Measurements from ENCODE around the gene PHF23. TPM values are rescaled to one million over a fixed set of nuclear protein-coding genes. Genes with fewer than 3 reads are reported as not detected.

The PHF23 gene
- total RNA-seq, 1 experiment from 2014 or later, result 30.3 TPM

DNA sequence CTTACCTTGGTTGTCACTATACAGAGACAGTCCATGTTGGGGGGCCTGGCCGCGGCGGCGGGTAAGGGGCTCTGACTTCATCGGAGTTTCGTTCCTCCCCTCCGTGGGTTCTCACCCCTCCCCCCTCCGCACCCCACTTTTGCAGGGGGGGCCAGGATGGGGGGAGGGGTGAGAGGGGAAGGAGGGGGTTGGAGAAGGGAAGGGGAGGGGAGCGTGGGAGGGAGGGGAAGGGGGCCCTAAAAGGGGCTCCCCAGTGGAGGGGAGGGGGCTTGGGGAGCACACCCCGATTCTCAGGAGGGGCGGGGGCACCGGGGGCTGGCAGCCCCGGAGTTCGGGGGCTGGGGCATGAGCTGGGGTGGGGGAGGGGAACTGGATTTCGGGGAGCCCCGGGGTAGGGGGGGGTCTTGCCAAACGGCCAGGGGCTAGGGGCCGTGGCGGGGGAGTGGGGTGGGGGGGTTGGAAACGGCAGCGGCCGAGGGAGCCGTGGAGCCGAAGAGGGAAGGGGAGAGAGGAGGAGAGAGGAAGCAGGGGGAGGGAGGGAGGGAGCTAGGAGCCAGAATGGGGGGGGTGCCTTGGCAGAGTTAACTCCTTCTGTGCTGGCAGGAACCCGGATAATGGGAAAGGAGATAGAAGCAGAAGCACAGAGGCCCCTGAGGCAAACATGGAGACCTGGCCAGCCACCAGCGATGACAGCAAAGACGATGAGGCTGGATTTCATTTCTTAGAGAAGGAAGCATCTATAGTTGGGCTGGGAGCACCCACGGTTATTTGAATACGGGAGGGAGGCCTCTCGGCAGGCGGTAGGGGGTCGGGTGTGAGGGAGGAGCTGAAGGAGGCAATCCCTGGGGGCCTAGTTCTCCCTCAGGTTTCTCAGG lies 21.9 kb downstream of the PHF23 start:
- H3K27me3 ChIP-seq (replicated peaks), result no peaks in the 10 kb centered on the region
- H3K9me3 ChIP-seq (replicated peaks), result no peaks in the 10 kb centered on the region
- no peak overlapping the region for H3K27ac ChIP-seq
- peaks cover 27% of the 10 kb centered on the region for H3K36me3 ChIP-seq
- peaks cover 59% of the 10 kb centered on the region for H3K4me1 ChIP-seq (replicated peaks)
- H3K4me3 ChIP-seq, result peak overlapping the region; percentile 26
- no peak for DNase-seq (ENCODE audit: low read depth in 1 of 2, low spot score in 2 of 2)

DNA sequence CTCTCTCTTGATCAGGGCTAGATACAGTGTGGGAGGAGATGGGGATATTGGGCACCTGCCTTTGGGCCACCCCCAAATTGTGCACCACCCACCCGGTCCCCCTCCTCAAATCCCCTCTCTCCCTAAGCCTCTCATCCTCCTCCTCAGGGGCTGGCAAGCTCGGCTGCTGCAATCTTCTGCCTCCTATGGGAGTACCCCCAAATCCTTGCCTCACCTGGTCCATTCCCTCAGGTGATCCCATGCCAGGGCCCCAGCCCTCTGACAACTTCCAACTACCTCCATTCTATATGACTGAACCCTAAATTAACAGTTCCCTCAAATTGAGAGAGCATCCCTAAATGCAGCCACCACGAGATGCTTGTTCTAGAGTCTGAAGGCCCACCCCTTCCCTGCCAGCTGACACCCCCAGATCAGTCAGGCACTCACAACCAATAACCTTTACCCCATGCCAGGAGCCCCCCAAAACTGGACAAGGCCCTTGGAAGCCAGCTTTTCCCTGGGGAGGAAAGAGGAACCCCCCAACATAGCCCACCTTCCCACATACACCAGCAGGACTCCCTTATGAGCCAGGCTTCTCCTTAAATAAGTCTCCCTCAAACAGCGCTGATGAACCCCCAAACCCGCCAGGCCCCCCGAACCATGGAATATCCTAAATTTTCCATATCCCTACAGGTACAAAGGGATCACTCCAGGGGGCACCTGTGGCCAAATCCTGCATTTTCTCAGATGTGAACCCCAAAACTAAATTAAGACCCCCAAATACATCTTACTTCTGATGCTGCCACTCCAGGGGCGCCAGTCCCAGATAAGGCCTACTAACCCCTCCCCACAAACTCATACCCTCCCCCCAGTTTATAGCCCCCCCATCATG lies 22.8 kb downstream of the PHF23 start:
- Histone ChIP-seq H3K9me3 (replicated peaks) (no peaks in the 10 kb centered on the region), H3K27ac (no peak overlapping the region), H3K36me3 (peaks cover 18% of the 10 kb centered on the region), H3K27me3 (replicated peaks) (no peaks in the 10 kb centered on the region), H3K4me1 (replicated peaks) (peaks cover 58% of the 10 kb centered on the region), H3K4me3 (peak overlapping the region; percentile 24)
- no peak for DNase-seq (ENCODE audit: low read depth in 1 of 2, low spot score in 2 of 2)

DNA sequence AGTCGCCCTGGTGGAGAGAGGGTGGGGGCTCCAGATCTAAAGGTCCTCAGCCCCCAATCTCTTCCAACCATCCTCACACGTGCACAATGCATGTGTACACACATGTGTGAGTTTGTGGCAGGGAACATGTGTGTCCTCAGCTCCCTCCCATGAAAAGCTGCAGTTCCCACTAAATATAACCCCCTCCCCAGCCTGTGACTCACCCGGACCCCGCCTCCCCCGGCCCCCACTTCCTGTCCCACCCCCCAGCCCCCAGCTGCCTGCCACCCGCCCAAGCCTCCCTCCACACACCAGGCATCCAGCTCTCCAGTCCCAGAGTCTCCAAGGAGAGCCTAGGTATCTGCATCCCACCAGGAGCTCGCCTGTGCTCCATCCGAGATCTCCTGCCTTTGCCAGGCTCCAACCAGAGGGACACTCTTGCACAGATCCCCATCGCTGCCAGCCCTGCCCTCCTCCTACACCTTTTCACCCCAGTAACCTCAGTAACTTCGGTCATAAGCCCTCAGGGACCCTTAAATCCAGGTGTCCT lies 23.5 kb downstream of the PHF23 start:
- no peak for DNase-seq (ENCODE audit: low read depth in 1 of 2, low spot score in 2 of 2)
- Histone ChIP-seq H3K4me1 (replicated peaks) (peaks cover 50% of the 10 kb centered on the region), H3K4me3 (no peak overlapping the region), H3K27me3 (replicated peaks) (no peaks in the 10 kb centered on the region), H3K9me3 (replicated peaks) (no peaks in the 10 kb centered on the region), H3K27ac (no peak overlapping the region), H3K36me3 (peaks cover 11% of the 10 kb centered on the region)

DNA sequence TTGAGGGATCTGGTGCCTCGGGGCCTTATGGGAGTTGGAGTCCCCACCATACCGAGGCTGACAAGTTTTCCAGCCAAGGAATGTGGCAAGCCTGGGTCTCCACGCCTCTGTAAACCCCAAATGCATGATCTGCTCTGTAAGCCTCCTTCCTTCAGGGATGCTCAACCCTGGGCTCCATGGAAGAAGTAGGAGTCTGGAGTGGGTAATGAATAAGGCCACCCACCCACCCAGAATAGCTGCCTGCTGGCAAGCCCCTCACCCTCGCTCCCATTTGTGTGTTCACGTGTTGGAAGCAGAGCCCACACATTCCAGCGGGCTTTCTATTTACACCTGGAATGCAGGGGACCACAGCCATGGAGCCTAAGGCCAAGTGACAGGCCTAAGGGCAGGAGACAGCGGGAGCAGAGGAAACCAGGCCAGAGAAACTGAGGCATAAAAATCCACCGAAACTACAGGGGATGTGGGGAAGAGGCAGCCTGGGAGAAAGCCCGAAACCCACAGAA lies 24.1 kb downstream of the PHF23 start:
- Histone ChIP-seq H3K9me3 (replicated peaks) (no peaks in the 10 kb centered on the region), H3K36me3 (peaks cover 5% of the 10 kb centered on the region), H3K27me3 (replicated peaks) (no peaks in the 10 kb centered on the region), H3K4me1 (replicated peaks) (peaks cover 45% of the 10 kb centered on the region), H3K4me3 (peak overlapping the region; percentile 28), H3K27ac (no peak overlapping the region)
- no peak for DNase-seq (ENCODE audit: low read depth in 1 of 2, low spot score in 2 of 2)

DNA sequence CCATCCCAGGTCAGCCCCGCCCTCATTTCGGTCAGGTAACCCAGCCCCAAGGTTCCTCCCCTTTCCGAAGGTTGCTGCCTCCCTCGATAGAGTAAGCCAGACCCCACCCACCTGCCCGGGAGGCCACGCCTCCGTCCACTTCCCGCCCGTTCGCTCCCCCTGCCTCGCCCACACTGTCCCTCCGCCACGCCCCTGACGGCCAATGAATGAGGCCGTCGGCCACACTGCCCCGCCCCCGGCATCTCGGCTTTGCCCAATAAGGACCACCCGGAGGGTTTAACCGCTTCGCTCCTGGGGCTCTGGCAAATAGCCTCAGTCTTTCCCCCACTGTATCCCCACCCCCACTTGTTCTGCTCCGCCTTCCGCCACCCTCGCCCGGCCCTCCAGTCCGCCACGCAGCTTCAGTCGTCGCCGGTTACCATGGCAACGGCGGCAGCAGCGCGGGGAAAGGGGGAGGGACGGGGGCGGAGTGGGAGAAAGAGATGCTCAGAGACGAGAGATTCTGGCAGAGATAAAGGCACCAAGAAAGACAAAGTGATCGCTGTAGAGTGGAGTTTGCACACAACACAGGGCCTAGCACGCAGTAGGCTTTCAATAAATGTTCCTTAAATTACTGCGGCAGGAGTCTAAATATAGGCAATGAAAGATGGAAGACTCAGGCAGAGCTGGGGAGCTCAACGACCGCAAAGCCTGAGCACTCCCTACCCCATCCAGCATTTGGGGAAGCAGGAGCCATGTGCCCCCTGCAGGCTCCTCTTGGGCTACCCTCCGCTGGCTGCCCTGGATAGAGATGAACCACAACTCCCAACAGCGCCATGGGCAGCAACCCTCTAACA lies 24.7 kb downstream of the PHF23 start:
- no peaks in the 10 kb centered on the region for H3K9me3 ChIP-seq (replicated peaks)
- peak overlapping the region; percentile 28 for H3K4me3 ChIP-seq
- peaks cover 42% of the 10 kb centered on the region for H3K4me1 ChIP-seq (replicated peaks)
- no peaks in the 10 kb centered on the region for H3K27me3 ChIP-seq (replicated peaks)
- DNase-seq (ENCODE audit: low read depth in 1 of 2, low spot score in 2 of 2), result peak; percentile 87 to 98
- H3K36me3 ChIP-seq, result no peaks in the 10 kb centered on the region
- H3K27ac ChIP-seq, result peak overlapping the region; percentile 18

DNA sequence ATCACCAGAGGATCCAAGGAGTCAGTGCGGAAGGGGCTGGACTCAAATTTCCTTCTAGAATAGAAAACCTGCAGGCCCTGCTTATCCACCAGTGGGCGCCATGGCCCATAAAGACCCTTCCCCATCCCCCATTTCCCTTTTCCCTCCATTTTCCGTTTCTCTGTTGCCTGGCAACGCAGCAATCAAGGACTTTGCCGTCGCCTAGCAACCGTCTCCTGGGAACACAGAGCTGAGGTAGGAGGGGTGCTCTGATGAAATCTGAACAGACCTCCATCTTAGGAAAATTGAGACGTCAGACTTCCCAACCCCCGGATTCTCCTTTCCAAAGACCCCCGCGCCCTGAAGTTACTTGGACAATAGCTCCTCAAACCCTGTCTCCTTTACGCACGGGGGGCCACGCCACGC lies 25.4 kb downstream of the PHF23 start:
- Histone ChIP-seq H3K4me1 (replicated peaks) (peaks cover 37% of the 10 kb centered on the region), H3K4me3 (peak overlapping the region; percentile 28), H3K36me3 (no peaks in the 10 kb centered on the region), H3K27ac (peak overlapping the region; percentile 18), H3K27me3 (replicated peaks) (no peaks in the 10 kb centered on the region), H3K9me3 (replicated peaks) (no peaks in the 10 kb centered on the region)
- no peak for DNase-seq (ENCODE audit: low read depth in 1 of 2, low spot score in 2 of 2)

DNA sequence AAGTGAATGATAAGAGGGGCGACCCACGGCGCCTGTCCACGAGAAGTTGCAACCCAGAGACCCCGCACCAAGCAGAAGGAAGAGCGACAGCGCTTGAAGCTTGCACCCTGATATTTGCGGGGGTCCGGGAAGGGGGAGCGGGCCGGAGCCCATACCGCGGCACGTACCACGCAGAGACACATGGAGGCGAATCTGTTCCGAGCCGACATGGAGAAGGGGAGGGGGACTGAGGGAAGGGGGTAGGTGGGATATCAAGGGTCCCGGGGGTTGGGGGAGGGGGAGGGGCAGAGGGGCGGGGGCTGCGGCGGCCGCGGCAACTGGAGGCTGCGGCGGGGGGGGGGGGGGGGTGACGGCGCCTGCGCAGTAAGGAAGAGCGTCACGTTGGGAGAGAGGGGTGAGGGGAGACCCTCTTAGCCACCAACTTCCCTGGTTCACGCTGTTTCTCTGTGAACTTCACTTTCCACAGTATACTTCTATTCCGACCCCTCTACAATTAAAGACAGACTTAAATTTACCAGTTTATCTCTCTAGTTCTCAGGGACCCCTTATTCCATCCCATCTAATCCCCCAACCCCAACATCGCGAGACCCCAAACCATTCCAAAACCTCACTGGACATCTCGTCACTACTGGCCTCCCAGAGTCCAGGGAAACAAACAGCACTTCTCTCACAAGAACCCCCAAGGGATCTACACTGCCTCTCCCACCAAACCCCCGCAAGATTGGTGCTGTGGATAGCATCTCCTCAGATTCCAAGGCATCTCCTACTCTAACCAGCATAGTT lies 27.6 kb downstream of the PHF23 start:
- Histone ChIP-seq H3K27me3 (replicated peaks) (no peaks in the 10 kb centered on the region), H3K4me1 (replicated peaks) (peaks cover 27% of the 10 kb centered on the region), H3K4me3 (no peak overlapping the region), H3K27ac (no peak overlapping the region), H3K9me3 (replicated peaks) (no peaks in the 10 kb centered on the region), H3K36me3 (no peaks in the 10 kb centered on the region)
- DNase-seq (ENCODE audit: low read depth in 1 of 2, low spot score in 2 of 2), result no peak

DNA sequence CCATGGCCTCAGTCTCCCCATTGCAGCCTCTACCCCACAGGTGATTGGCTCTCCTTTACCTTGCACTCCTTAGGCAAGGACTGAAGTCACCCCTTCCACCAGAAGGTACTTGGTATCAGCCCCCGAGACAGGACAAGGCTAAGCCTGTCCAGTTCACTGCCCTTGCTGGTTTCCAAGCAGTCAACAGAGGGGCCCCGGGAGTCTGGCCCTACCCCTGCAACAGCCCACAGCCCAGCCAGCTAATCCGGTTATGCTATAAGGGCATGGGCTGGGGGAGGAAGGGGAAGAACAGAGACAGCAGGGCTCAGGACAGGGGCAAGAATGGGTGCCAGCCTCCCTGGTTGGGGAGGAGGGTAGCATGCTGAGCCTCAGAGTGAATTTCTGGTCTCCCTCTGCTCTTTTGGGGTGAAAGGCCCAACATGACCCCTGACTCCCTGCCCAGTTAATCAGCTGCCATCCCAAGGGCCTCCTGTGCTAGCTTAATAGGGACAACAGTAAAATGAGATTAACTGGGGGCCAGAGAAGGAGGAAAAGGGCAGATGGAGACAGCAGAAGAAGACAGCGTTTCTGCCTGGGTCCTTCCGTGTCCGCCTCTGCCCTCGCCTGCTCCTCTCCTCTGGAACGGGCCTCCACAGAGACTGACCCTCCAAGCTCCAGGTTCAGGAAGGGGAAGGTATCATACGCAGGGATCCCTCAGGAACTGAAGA lies 30.4 kb downstream of the PHF23 start:
- H3K4me3 ChIP-seq, result no peak overlapping the region
- H3K9me3 ChIP-seq (replicated peaks), result no peaks in the 10 kb centered on the region
- peaks cover 11% of the 10 kb centered on the region for H3K4me1 ChIP-seq (replicated peaks)
- no peak overlapping the region for H3K27ac ChIP-seq
- no peaks in the 10 kb centered on the region for H3K27me3 ChIP-seq (replicated peaks)
- no peak for DNase-seq (ENCODE audit: low read depth in 1 of 2, low spot score in 2 of 2)
- H3K36me3 ChIP-seq, result no peaks in the 10 kb centered on the region

DNA sequence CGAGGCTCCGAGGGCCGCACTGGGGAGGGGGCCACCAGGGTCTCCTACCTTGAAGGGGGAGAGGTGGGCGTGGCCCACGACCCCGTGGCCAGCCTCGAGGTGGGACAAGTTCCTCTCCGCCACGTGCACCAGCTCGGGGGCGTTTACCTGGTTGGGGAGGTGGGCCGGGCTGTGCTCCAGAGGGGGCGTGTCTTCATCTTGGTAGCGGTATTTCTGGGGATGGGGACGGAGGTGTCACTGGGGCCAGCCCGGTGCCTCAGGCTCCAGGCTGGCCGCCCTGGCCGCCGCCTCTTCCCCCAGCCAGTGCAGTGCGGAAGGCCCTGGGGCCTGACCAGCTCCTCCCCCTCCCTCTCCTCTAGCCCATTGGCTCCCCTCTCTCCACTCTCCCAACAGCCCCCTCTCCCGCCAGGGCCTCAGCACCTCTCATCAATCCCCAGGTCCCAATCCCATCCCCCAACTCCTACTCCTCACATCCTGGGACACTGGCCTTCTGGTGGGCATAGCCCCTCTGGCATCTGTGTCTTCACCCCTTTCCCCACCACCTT lies 31.2 kb downstream of the PHF23 start:
- Histone ChIP-seq H3K36me3 (no peaks in the 10 kb centered on the region; the same call in 1 of the 2 replicates), H3K27ac (no peak overlapping the region), H3K4me3 (no peak overlapping the region)

DNA sequence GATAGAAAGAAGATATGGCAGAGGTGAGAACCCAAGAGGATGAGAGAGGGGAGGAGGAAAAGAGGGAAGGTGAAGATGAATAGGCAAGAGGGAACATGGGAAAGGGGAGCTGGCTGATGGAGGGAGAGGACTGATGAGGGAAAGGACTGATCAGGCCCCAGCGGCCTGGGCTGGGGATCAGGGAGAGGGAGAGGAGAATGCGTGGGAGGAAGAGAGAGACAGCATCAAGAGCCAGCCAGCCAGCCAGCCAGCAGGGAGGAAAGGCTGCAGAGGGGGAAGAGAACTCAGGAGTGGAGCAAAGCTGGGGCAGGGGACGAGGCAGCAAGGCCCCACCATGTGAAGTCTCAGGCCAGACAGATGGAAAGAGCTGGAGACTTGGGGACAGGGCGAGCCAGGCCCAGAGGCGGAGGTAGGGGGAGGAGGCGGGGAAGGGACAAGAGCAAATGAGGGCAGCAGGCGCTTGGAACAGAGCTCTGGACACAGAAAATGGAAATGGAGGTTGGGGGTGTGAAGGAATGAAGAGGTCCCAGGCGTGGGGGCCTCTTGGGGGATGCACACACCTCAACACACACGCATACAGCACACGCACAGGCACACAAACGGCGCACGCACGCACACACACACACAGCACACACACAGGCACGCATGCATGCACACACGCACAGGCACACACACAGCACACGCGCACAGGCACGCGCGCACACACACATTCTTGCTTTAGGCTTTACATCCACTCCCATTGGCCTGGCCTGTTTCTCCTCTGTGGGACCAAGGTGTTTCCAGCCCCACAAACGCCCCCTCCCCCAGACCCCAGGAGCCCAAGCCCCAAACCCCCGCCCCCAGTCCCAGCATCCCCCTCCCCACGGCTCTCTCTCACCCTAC lies 31.9 kb downstream of the PHF23 start:
- no peak for DNase-seq (ENCODE audit: low read depth in 1 of 2, low spot score in 2 of 2)
- H3K36me3 ChIP-seq, result peaks cover 3% of the 10 kb centered on the region; the same call in 1 of the 2 replicates
- H3K27me3 ChIP-seq (replicated peaks), result no peaks in the 10 kb centered on the region
- no peaks in the 10 kb centered on the region for H3K9me3 ChIP-seq (replicated peaks)
- H3K4me1 ChIP-seq (replicated peaks), result peaks cover 7% of the 10 kb centered on the region; the same call in 1 of the 2 replicates
- no peak overlapping the region for H3K4me3 ChIP-seq
- no peak overlapping the region for H3K27ac ChIP-seq

More for the DNA sequence above, 31.2 kb downstream of the PHF23 start:
- Histone ChIP-seq H3K9me3 (replicated peaks) (no peaks in the 10 kb centered on the region), H3K27me3 (replicated peaks) (no peaks in the 10 kb centered on the region), H3K4me1 (replicated peaks) (peaks cover 7% of the 10 kb centered on the region; the same call in 1 of the 2 replicates)
- no peak for DNase-seq (ENCODE audit: low read depth in 1 of 2, low spot score in 2 of 2)

DNA sequence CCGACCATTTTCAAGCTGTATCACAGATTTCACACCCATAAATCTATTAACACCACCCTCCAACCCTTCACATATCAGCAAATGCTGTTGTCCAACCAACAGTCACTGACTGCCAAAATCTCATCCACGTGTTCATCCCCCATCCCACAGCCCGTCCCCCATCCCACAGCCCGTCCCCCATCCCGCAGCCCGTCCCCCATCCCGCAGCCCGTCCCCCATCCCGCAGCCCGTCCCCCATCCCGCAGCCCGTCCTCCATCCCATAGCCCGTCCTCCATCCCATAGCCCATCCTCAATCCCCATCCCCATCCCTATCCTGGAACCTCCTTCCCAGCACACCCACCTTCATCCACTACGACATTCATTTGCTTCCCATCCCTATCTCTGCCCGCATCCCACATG lies 33.7 kb downstream of the PHF23 start:
- Histone ChIP-seq H3K27ac (peak overlapping the region; percentile 2; the same call in 1 of the 2 replicates), H3K27me3 (replicated peaks) (no peaks in the 10 kb centered on the region), H3K4me1 (replicated peaks) (peaks cover 7% of the 10 kb centered on the region; the same call in 1 of the 2 replicates), H3K36me3 (peaks cover 10% of the 10 kb centered on the region), H3K4me3 (peak overlapping the region; percentile 36), H3K9me3 (replicated peaks) (no peaks in the 10 kb centered on the region)
- DNase-seq (ENCODE audit: low read depth in 1 of 2, low spot score in 2 of 2), result no peak

Data from SJSA1 (cell line).